Astrocyte of the cerebellum (primary cell): ENCODE data around the gene SH3GL3.

Source experiments
- DNase-seq: peaks from one replicate; pipeline ENCODE4 v3.0.0-alpha.2; 2011; ENCODE audit warnings: low read depth
- H3K4me3 ChIP-seq: 2 replicates; pipeline ENCODE4 v1.5.1; 2011; ENCODE audit warnings: mild to moderate bottlenecking, low read depth, low read length, moderate library complexity
- in situ Hi-C: cut with HindIII; loops from 2 replicates; pipeline ENCODE4 v1.10.0; 2017; ENCODE audit warnings: low sequenced_read_pairs
- TF ChIP-seq, protein P1 (sequence below): IDR thresholded peaks from 2 replicates; pipeline ENCODE4 v1.5.1; 2012; ENCODE audit warnings: low read length, low read depth, moderate library complexity, mild to moderate bottlenecking; ENCODE audit errors: missing control alignments

Gene SH3GL3

DNA sequence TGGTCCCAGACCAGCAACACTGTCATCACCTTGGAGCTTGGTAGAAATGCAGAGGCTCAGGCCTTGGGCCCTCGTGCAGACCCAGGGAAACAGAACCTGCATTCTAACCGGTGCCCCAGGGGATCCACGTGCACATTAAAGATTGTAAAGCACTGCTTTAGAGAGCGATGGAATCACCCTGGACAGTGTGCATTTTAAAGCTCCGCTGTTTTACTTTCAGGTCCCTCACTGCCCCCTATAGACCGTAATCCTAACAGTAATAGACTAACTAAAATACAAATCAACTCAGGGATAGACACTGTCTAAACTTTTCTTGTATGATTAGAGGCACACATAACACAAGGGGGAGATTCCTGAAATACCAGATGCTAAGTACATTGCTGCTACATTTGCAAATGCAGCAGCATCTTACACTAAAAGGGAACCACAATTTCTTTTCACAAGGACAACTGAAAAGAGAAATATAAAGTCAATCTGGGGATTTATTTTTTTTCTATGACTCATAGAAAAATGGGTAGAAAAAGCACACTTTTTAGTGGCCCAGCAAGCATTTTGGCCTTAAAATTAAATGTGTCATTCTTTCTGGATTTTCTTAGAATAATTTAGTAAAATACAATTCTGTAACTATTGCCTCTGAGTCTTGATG, 10.5 kb upstream of the SH3GL3 start:
- DNase-seq, result peak; percentile 54
- TF ChIP-seq, protein P1, sequence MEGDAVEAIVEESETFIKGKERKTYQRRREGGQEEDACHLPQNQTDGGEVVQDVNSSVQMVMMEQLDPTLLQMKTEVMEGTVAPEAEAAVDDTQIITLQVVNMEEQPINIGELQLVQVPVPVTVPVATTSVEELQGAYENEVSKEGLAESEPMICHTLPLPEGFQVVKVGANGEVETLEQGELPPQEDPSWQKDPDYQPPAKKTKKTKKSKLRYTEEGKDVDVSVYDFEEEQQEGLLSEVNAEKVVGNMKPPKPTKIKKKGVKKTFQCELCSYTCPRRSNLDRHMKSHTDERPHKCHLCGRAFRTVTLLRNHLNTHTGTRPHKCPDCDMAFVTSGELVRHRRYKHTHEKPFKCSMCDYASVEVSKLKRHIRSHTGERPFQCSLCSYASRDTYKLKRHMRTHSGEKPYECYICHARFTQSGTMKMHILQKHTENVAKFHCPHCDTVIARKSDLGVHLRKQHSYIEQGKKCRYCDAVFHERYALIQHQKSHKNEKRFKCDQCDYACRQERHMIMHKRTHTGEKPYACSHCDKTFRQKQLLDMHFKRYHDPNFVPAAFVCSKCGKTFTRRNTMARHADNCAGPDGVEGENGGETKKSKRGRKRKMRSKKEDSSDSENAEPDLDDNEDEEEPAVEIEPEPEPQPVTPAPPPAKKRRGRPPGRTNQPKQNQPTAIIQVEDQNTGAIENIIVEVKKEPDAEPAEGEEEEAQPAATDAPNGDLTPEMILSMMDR, result peak; percentile 69
- no peak overlapping the region for H3K4me3 ChIP-seq
- in situ Hi-C loops, result loop anchor here (25.0 kb wide), 1 partner anchor 126 kb away; no protein-coding TSS in a partner anchor

DNA sequence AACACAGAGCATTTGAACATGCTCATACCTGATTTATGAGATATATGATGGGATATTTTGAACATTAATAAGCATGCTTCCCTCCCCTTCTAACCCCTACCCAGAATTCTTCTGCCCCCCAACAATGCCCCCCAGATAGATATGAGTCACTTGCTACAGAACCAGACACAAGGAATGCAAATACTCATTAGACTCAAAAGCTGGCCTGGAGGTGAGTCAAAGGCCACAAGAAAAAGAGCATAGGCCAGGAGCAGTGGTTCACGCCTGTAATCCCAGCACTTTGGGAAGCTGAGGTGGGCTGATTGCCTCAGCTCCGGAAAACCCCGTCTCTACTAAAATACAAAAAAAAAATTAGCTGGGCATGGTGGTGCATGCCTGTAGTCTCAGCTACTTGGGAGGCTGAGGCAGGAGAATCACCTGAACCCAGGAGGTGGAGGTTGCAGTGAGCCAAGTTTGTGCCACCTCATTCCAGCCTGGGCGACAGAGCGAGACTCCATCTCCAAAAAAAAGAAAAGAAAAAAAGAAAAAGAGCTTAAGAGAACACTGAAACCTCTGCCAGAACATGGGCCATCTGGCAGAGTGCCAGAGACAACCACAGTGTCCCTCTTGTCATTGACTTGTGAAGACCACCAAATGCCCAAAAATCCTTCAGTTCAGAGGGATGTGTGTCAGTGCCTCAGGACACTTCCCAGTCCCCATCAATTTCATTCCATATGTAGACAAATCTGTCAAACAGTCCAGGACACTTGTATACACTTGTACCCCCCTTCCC, 3.9 kb upstream of the SH3GL3 start:
- in situ Hi-C loops, result loop anchor here (25.0 kb wide), 1 partner anchor 119 kb away; no protein-coding TSS in a partner anchor
- no peak overlapping the region for H3K4me3 ChIP-seq
- TF ChIP-seq, protein P1, result no peak
- DNase-seq, result no peak

DNA sequence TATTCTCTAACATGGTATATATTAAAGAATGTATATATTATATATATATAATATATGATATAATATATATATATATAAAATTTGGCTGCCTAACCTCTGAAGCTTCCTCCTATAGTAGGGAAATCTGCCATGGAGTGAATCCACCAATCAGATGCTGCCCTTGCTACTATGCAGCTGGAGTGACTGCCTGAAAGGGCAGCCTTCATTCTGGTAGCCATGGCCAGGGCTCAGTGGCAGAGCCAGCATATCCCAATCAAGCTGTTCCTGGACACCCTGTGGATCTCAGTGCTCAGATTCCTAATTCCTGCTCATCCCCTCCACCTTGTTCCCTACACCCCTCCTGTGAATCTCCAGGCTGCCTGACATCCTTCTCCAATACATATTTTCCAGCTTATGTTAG, 2.2 kb upstream of the SH3GL3 start:
- in situ Hi-C loops, result loop anchor here (25.0 kb wide), 1 partner anchor 117 kb away; no protein-coding TSS in a partner anchor
- TF ChIP-seq, protein P1, result no peak
- DNase-seq, result no peak
- H3K4me3 ChIP-seq, result no peak overlapping the region

DNA sequence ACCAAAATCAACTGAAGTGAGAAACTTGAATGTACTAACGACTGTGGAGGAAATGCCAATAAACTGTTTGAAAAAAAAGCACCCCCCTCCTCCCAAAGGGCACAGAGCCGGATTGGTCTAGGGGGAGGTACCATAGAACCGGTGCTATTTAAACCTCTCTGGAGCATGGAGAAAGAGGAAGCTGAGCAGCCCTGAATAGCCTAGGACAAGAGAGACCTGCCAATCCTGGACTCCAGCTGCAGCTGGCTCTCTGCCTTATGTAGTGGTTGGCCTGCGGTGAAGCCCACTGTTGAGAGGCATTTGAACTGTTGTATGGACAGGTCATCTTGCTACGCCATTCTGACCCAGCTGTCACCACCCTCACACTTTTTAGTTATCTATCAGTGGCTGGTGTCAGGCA, 1.5 kb upstream of the SH3GL3 start:
- in situ Hi-C loops, result loop anchor here (25.0 kb wide), 1 partner anchor 117 kb away; no protein-coding TSS in a partner anchor
- DNase-seq, result peak; percentile 4
- H3K4me3 ChIP-seq, result no peak overlapping the region
- TF ChIP-seq, protein P1, result no peak

DNA sequence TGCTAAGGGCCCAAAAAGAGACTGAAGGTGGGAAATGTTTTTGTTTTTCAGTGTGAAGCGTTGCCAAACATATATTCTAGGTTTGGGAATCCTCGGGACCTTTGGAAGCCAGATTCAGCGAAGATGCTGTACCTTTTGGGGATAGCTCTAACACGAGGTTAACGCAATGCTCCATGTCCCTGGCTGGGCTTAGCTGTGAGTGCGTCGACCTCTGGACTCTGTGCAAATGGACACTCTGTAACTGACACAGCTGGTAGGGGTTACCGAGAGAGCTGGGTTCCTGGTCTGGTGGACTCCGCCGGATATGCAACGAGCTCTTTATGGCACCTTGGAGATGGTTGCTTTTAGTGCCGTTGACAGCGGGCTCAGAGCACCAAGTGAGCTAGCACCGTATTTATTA, 724 bp upstream of the SH3GL3 start:
- no peak overlapping the region for H3K4me3 ChIP-seq
- no peak for DNase-seq
- in situ Hi-C loops, result loop anchor here (25.0 kb wide), 1 partner anchor 116 kb away; no protein-coding TSS in a partner anchor
- TF ChIP-seq, protein P1, result no peak

DNA sequence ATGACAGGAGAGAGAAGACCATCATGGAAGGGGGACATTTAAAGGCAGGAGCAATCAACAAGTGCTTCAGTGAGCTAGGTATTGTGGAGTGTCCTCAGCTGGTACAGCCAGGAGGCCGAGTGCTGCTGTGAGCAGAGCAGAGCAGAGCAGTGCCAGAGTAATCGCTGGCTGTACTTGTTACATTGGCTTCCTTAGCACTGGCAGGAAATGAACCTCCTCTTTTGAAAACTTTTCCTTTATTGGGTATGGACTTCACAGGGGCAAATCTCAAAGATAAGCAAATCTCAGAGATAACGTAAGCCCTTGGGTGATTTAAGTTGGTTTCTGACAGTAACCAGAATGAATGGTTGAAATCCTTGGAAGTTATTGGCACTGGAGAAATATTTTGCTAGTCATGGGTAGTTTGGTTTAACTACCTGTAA, 2.1 kb downstream of the SH3GL3 start:
- TF ChIP-seq, protein P1, result no peak
- no peak for DNase-seq
- H3K4me3 ChIP-seq, result no peak overlapping the region
- in situ Hi-C loops, result loop anchor here (25.0 kb wide), 1 partner anchor 113 kb away; no protein-coding TSS in a partner anchor
